ENCODE results near the gene HSPH1.

DNA sequence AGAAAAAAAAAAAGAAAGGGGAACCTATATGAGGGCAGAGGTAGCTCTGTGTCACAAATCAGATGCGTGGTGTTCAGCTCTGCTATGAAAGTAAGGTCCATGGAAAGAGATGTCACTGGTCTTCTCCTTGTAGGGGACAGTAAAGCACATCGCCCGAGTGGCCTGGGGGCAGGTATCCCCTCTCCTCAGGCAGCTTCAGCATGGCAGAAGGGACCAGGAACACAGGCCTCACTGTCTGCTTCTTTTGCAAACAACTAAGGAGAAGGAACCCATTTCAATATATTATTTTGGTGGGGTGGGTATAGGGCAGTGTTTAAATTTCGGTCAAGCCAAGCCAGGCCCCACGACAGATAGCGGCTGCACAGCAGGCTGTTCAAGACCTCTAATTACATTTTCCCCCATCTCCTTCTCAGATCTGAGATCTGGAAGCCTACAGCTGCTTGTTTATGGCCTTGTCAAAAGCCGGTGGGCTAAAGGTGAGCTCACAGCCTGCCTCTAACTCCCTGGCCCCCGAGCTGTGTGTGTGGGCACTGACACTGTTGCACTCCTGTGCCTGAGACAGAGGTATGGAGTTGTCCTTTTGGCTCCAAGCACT is 72.8 kb downstream of the HSPH1 start:
- TF ChIP-seq EZH2 (optimal IDR thresholded peaks at IDR 0.05; ENCODE audit: low read depth, low read length) (no peak), EZH2phosphoT487 (IDR thresholded peaks at IDR 0.05; ENCODE audit: low read length) (no peak)
- TF ChIP-seq, protein P1, sequence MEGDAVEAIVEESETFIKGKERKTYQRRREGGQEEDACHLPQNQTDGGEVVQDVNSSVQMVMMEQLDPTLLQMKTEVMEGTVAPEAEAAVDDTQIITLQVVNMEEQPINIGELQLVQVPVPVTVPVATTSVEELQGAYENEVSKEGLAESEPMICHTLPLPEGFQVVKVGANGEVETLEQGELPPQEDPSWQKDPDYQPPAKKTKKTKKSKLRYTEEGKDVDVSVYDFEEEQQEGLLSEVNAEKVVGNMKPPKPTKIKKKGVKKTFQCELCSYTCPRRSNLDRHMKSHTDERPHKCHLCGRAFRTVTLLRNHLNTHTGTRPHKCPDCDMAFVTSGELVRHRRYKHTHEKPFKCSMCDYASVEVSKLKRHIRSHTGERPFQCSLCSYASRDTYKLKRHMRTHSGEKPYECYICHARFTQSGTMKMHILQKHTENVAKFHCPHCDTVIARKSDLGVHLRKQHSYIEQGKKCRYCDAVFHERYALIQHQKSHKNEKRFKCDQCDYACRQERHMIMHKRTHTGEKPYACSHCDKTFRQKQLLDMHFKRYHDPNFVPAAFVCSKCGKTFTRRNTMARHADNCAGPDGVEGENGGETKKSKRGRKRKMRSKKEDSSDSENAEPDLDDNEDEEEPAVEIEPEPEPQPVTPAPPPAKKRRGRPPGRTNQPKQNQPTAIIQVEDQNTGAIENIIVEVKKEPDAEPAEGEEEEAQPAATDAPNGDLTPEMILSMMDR (IDR thresholded peaks at IDR 0.05; ENCODE audit: low read length), result no peak
